ENCODE data around the gene SETMAR. TPM values are rescaled to one million over a fixed set of nuclear protein-coding genes. Genes with fewer than 3 reads are reported as not detected.

SETMAR gene
- 9.4 TPM for total RNA-seq (2021; ENCODE audit: unreplicated experiment)
- 3.6 and 5.9 TPM in 2 replicates for polyA plus RNA-seq (2012)
- percentile 67 among the genes with signal in this experiment for Bru-seq, nascent RNA
- BruChase-seq, experiment 1, labeled RNA remaining after a 6-hour chase, result percentile 37 among the genes with signal in this experiment
- BruChase-seq, experiment 2, labeled RNA remaining after a 2-hour chase, result percentile 54 among the genes with signal in this experiment
- long read RNA-seq, partial matches to known transcripts, result 0 of 7 reads
- long read RNA-seq, other reads (novel, unspliced or antisense), result 3 of 7 reads

GRCh38 chr3:4303187-4304123 lies at the start of gene SETMAR:
Gene SETMAR, plus strand, starts transcription at chr3:4303369. Its CDS starts 2 bp downstream, at chr3:4303371.
- intact Hi-C loops (cut with micrococcal nuclease), result no loop called here
- H3K36me3 ChIP-seq (ENCODE audit: control insufficient read depth in 1 of 2, insufficient read depth in 2 of 2, low read length in 2 of 2), result no peaks in the 10 kb centered on the region
- ChIA-PET CTCF (no interaction called here), POLR2A (no interaction called here), RAD21 (ENCODE audit: low non-redundant PET in 1 of 2, low total read pairs in 2 of 2, uncharacterized antibody in 2 of 2, unreplicated experiment in 2 of 2) (no interaction called here)
- DNase-seq (ENCODE audit: low read depth, low spot score), result peak; percentile 63
- H4K20me1 ChIP-seq (ENCODE audit: insufficient read depth), result no peaks in the 10 kb centered on the region
- no peaks in the 10 kb centered on the region for H3K9me3 ChIP-seq (ENCODE audit: control insufficient read depth in 1 of 2, insufficient read depth in 1 of 2, low read depth in 1 of 2, low read length in 2 of 2)
- peak within 1 kb of the TSS; percentile 88 for H3K27ac ChIP-seq (ENCODE audit: low read depth, low read length)
- peak within 1 kb of the TSS; percentile 72 for H2AFZ ChIP-seq (ENCODE audit: low read depth, low read length, poor library complexity, severe bottlenecking)
- H3K4me2 ChIP-seq (ENCODE audit: low read length), result peak within 1 kb of the TSS; percentile 80
- TSS peak; percentile 51 for BruUV-seq (replicated peaks)
- H3K4me3 ChIP-seq (replicated peaks in 1 of 2; ENCODE audit: low read depth in 1 of 2, low read length in 2 of 2), result peak within 1 kb of the TSS; percentile 65 to 72
- ATAC-seq, result peak; percentile 95
- no peaks in the 10 kb centered on the region for H3K27me3 ChIP-seq (ENCODE audit: insufficient read depth, low read length)
- H3K79me2 ChIP-seq (ENCODE audit: insufficient read depth, low read length), result peaks cover 8% of the 10 kb centered on the region; the same call in 1 of the 2 replicates
- H3K4me1 ChIP-seq (ENCODE audit: control insufficient read depth in 1 of 2, insufficient read depth in 2 of 2, low read length in 2 of 2), result peaks cover 0 to 18% of the 10 kb centered on the region in 2 experiments; a peak in 1 of 4 replicates
- H3K9ac ChIP-seq (ENCODE audit: low read length), result peak within 1 kb of the TSS; percentile 74
- no peaks in the 10 kb centered on the region for H3K9me2 ChIP-seq (ENCODE audit: insufficient read depth)
- TF ChIP-seq POLR2A (IDR thresholded peaks at IDR 0.05; ENCODE audit: borderline replicate concordance, extremely low read depth, insufficient read depth, insufficient read length), result peak; percentile 80
- no peak for TF ChIP-seq ATF3 (IDR thresholded peaks at IDR 0.05)
- TF ChIP-seq EGR1 (IDR thresholded peaks at IDR 0.05; ENCODE audit: low read depth), result peak; percentile 44; the same call in 1 of the 2 replicates
- no peak for TF ChIP-seq EZH2phosphoT487 (IDR thresholded peaks at IDR 0.05; ENCODE audit: borderline replicate concordance)
- TF ChIP-seq TCF7L2 (IDR thresholded peaks at IDR 0.05; ENCODE audit: borderline replicate concordance, extremely low read depth, insufficient read depth, insufficient read length), result no peak
- no peak for TF ChIP-seq ZNF274 (IDR thresholded peaks at IDR 0.05; ENCODE audit: low read depth, low read length)
- no peak for TF ChIP-seq SRF (IDR thresholded peaks at IDR 0.05; ENCODE audit: low read depth)
- TF ChIP-seq SP1 (IDR thresholded peaks at IDR 0.05; ENCODE audit: low read depth), result 0 out of 2 replicates have a peak, but pooled peaks have one; percentile 9
- TF ChIP-seq FOSL1 (IDR thresholded peaks at IDR 0.05; ENCODE audit: low read depth), result no peak
- TF ChIP-seq, protein P1, sequence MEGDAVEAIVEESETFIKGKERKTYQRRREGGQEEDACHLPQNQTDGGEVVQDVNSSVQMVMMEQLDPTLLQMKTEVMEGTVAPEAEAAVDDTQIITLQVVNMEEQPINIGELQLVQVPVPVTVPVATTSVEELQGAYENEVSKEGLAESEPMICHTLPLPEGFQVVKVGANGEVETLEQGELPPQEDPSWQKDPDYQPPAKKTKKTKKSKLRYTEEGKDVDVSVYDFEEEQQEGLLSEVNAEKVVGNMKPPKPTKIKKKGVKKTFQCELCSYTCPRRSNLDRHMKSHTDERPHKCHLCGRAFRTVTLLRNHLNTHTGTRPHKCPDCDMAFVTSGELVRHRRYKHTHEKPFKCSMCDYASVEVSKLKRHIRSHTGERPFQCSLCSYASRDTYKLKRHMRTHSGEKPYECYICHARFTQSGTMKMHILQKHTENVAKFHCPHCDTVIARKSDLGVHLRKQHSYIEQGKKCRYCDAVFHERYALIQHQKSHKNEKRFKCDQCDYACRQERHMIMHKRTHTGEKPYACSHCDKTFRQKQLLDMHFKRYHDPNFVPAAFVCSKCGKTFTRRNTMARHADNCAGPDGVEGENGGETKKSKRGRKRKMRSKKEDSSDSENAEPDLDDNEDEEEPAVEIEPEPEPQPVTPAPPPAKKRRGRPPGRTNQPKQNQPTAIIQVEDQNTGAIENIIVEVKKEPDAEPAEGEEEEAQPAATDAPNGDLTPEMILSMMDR (IDR thresholded peaks at IDR 0.05 in 2 of 3, conservative IDR thresholded peaks at IDR 0.05 in 1 of 3; ENCODE audit: borderline replicate concordance in 1 of 3, insufficient read depth in 1 of 3, low read depth in 2 of 3, low read length in 2 of 3), result no peak
- peak; percentile 81 for TF ChIP-seq ZFX (IDR thresholded peaks at IDR 0.05)
- TF ChIP-seq JUND (IDR thresholded peaks at IDR 0.05), result no peak
- TF ChIP-seq, protein P2, sequence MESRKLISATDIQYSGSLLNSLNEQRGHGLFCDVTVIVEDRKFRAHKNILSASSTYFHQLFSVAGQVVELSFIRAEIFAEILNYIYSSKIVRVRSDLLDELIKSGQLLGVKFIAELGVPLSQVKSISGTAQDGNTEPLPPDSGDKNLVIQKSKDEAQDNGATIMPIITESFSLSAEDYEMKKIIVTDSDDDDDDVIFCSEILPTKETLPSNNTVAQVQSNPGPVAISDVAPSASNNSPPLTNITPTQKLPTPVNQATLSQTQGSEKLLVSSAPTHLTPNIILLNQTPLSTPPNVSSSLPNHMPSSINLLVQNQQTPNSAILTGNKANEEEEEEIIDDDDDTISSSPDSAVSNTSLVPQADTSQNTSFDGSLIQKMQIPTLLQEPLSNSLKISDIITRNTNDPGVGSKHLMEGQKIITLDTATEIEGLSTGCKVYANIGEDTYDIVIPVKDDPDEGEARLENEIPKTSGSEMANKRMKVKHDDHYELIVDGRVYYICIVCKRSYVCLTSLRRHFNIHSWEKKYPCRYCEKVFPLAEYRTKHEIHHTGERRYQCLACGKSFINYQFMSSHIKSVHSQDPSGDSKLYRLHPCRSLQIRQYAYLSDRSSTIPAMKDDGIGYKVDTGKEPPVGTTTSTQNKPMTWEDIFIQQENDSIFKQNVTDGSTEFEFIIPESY (IDR thresholded peaks at IDR 0.05; ENCODE audit: extremely low read depth, insufficient replicate concordance, low read length), result no peak
- TF ChIP-seq POLR2AphosphoS5 (IDR thresholded peaks at IDR 0.05; ENCODE audit: low read depth, low read length), result peak; percentile 86
- TF ChIP-seq, protein P3, sequence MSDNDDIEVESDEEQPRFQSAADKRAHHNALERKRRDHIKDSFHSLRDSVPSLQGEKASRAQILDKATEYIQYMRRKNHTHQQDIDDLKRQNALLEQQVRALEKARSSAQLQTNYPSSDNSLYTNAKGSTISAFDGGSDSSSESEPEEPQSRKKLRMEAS (IDR thresholded peaks at IDR 0.05), result peak; percentile 89
- no peak; the same call in 1 of the 2 replicates for TF ChIP-seq ELF1 (IDR thresholded peaks at IDR 0.05; ENCODE audit: borderline replicate concordance, low read depth)
- no peak for TF ChIP-seq RAD21 (IDR thresholded peaks at IDR 0.05; ENCODE audit: low read depth)
